ENCODE results near the gene GJC2.
"Not testable (repeated sequence)": the region's sequence is repeated elsewhere in the genome, so short reads cannot be mapped to it uniquely, and the experiment has no call there.

Gene GJC2

DNA sequence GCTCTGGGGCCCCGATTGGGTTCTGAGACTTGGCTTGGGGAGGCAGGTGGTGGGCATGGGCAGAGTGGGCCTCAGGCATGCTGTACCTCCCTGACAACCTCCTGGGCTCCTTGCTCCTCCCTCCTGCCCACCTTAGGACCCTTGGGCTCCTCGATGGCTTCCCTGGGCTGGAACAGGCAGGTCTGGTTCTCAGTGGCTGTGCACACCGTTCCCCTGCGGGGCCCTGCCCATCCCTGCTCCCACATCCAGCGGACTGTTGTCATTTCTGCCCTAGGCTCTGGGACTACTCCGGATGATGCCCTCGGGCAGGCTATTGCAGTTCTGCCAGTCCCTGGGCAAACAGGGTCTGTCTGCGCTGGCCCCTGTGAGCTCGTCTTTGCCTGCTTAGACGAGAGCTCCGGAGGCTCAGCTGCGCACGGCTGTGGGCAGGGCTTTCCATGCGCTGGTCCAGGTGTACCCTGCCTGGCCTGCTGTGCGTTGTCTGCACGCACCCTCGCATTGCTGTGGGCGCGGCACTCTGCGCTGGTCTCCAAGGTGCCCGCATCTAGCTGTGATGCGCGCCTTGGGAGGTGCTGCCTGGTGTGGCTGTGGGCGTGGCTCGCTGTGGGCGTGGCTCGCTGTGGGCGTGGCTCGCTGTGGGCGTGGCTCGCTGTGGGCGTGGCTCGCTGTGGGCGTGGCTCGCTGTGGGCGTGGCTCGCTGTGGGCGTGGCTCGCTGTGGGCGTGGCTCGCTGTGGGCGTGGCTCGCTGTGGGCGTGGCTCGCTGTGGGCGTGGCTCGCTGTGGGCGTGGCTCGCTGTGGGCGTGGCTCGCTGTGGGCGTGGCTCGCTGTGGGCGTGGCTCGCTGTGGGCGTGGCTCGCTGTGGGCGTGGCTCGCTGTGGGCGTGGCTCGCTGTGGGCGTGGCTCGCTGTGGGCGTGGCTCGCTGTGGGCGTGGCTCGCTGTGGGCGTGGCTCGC lies 24.1 kb downstream of the GJC2 start:
- not testable (repeated sequence) for DNase-seq (ENCODE audit: low read depth)

DNA sequence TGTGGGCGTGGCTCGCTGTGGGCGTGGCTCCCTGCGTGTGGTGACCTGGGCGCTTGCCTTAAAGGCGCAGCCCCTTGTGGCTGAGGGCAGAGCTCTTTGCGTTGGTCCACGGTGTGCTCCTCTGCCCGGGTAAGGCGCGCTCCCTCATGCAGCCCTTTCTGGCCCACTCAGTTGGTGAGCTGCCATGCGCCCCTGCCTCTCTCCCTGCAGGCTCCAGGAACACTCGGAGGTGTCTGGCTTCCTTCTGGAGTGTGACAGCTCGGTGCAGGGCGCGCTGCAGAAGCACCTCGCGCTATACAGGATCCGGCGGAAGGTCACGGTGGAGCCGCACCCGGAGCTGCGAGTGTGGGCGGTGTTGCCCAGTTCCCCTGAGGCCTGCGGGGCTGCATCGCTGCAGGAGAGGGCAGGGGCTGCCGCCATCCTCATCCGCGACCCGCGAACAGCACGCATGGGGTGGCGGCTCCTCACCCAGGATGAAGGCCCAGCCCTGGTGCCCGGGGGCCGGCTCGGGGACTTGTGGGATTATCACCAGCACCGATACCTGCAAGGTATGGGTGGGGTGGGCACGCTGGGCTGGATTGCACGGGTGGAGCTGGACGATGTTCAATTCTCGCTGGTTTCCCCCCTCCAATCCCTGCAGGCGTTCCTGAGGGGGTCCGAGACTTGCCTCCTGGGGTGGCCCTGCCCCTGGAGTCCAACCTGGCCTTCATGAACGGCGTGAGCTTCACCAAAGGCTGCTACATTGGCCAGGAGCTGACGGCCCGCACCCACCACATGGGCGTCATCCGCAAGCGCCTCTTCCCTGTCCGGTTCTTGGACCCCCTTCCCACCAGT lies 25.0 kb downstream of the GJC2 start:
- DNase-seq (ENCODE audit: low read depth), result no peak

DNA sequence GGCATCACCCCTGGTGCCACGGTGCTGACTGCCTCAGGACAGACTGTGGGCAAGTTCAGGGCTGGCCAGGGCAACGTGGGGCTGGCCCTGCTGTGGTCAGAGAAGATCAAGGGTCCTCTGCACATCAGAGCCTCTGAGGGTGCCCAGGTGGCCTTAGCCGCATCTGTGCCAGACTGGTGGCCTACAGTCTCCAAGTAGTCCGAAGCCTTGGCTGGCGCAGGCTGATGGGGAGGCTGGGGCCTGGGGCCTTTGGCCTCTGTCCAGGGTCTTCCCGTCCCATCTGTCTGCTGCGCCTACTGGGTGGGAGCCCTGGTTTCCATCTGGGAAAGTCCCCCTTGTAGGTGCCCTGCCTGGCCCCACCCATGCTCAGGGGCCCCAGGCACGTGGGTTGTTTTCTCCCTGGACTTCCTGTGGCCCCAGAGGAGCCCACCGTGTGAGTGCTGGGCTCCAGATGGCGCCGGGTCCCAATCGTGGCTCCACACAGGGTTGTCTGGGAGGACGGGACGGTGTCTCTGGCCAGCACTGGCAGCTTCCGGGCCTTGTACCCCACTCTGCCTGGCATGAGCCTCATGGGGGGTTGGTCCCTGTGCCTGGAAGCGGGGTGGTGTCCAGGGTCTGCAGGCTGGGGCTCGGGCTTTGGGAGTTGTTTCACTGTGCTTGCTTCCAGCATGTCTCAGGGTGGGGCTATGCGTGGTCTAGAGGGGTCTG lies 25.7 kb downstream of the GJC2 start:
- no peak for DNase-seq (ENCODE audit: low read depth)

GRCh38 chr1:228176024-228176395 lies 26.3 kb downstream of the GJC2 start:
- no peak for DNase-seq (ENCODE audit: low read depth)

DNA sequence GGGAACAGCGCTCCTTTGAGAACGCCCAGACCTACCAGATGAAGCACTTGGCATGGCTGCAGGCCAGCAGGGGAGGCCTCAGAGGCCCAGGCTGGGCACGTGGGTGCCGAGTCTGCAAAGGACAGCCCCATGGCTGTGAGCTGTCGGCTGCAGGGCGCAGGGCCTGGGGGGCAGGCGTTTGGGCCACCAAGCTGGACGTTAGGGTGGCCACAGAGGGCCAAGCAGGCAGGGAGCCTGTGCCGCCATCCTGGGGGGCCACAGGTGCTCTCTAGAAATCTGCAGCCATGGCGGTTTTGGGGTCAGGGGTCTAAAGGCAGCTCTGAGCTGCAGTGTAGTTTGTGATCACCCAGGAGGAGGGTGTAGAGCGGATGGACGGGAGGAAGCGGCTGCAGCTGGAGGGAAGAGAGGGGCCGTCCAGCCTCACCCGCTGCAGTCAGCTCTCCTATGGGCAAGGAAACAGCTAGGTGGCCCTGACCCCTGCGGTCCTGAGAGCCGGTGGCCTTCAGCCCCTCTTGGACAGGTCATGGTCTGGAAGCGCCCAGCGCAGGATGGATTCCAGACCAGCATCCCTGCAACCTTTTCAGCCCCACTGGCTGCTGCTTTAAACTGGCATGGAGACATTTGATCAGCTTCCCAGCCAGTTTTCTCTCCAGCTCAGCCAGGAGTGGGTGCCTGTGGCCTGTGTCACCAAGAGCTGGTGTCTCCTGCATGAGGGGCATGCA lies 26.9 kb downstream of the GJC2 start:
- DNase-seq (ENCODE audit: low read depth), result no peak

GRCh38 chr1:228177183-228177475 lies 27.4 kb downstream of the GJC2 start:
- DNase-seq (ENCODE audit: low read depth), result no peak

DNA sequence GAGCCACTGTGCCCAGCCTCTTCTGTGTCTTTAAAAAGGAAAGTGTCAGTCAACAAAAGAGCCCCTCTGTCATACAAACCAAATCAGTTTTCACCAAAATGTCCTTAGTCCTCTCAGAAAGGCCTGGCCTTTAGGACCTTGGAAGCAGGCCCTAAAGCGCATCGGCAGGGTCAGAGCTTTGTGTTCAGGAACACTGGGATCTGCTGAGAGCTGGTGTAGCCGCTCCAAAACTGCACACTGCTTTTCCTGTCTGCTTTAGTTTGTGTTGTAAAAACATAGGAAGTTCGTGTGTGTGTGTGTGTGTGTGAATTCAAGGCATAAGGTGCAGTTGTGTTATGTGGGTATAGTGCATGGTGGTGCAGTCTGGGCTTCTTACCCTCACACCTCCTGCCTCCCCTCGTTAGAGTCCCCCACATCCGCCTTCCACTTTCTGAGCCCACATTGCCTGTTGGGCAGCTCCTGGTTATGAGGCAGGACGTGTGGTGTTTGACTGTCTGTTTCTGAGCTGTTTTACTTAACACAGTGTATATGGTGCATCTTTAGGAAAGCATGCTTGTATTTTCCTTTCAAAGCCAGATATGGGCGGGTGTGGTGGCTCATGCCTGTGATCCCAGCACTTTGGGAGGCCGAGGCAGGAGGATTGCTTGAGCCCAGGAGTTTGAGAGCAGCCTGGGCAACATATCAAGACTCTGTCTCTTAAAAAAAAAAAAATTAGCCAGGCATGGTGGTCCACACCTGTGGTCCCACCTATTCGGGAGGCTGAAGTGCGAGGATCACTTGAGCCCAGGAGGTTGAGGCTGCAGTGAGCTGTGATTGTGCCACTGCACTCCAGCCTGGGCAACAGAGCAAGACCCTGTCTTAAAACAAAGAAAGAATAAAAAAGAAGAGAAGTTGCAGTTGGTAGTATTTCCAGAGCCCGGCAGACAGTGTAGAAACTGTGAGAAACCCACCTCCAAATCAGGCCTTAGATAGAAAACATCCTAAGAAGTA lies 28.3 kb downstream of the GJC2 start:
- no peak for DNase-seq (ENCODE audit: low read depth)

GRCh38 chr1:228178737-228179684 lies 29.3 kb downstream of the GJC2 start:
- no peak for DNase-seq (ENCODE audit: low read depth)

DNA sequence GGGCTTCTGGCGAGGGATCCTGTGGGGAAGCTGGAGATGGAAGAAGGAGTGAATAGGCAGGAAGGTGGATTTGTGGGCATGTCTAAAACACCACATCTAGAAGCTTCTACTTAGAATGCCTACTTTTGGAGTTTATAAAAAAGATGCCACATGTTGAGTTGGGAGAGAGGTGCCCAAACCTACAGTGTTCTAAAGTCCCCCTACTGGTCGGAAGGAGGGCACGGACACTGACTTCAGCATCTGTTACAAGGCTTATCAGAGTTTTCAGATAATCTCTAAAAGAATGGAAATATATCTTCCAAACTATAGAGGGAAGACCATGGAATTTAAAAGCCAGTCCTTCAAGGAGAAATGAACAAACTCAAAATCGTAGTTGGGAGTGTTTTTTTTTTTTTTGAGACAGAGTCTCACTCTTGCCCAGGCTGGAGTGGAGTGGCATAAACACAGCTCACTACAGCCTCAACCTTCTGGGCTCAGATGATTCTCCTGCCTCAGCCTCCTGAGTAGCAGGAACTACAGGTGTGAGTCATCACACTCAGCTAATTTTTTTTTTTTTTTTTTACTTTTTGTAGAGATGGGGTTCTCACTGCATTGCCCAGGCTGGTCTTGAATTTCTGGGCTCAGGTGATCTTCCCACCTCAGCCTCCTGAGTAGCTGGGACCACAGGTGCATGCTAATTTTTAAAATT lies 30.7 kb downstream of the GJC2 start:
- no peak for DNase-seq (ENCODE audit: low read depth)

DNA sequence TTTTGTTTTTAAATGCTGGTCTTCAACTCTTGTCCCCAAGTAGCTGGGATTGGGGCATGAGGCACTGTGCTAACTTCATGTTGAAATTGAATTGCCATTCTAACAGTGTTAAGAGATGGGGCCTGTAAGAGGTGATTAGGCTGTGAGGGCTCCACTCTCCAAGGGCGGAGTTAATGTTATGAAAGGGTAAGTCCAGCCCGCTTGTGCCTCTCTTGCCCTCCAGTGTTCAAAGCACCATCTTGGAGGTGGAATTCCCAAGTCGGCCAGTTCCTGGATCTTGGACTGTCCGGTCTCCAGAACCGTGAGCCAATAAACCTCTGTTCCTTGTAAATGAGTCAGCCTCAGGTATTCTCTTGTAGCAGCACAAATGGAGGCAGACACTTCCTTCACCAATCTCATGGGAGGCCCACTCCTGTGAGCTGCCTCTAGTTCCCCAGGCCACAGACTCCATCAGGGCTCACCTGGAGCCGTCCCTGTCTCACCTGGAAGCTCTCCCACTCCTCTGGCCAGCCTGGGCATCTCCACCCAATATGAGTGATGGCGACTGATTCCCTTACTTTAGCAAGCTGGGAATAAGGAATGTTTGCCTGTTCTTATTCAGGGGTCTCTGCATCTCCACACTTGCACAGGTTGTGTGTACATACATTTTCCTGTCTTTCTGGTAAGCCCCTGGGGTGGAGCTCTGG lies 31.4 kb downstream of the GJC2 start:
- DNase-seq (ENCODE audit: low read depth), result no peak

- DNase-seq (ENCODE audit: low read depth), result no peak
These were observed 31.9 kb downstream of the GJC2 start for GRCh38 chr1:228181645-228182034.

DNA sequence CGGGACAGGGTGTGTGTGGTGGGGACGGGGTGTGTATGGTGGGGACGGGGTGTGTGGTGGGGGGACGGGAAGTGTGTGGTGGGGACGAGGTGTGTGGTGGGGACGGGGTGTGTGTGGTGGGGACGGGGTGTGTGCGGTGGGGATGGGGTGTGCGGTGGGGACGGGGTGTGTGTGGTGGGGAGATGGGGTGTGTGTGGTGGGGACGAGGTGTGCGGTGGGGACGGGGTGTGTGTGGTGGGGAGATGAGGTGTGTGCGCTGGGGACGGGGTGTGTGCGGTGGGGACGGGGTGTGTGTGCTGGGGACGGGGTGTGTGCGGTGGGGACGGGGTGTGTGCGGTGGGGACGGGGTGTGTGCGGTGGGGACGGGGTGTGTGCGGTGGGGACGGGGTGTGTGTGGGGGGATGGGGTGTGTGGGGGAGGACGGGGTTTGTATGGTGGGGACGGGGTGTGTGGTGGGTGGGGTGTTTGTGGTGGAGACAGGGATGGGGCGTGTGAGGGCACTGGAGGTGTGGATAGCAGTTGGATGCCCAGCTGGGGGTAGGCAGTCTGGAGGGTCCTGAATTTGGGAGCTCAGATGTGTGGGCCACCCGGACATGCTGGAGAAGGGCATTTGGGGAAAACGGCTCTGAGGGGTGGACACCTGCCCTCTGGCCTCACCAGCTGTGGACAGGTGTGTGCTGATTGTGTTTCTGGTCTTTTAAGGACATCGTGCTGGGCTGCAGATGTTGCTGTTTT lies 32.7 kb downstream of the GJC2 start:
- no peak for DNase-seq (ENCODE audit: low read depth)

DNA sequence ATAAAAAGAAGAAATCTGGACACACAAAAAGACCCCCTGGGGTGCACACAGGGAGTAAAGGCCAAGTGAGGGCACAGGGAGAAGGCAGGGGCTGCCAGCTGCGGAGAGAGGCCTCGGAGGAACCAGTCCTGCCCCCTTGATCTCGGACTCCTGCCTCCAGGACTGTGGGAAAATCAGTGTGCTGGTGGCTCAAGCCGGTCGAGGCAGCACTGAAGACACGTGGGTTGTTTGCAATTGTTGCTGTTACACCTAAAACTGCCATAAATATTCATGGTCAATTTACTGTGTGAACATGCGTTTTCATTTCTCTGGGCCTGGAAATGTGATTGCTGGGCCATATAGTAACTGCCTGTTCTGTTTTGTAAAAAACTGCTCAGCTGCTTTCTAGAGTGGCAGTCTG lies 34.4 kb downstream of the GJC2 start:
- DNase-seq (ENCODE audit: low read depth), result no peak

DNA sequence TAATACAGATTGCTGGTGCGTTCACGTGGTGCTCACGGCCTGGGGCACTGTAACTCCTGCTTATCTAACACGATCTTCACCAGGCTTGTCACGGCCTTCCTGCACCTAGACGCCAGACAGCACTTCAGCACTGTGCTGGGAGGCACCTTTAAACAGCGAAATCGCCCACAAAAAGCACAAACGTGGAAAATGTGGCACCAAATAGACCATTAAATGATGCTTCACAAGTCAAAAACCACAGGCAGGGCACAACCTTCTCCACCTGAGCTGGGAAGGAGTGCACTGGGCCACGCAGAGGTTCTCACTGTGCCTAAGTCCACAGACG lies 35.9 kb downstream of the GJC2 start:
- no peak for DNase-seq (ENCODE audit: low read depth)

- DNase-seq (ENCODE audit: low read depth), result not testable (repeated sequence)
These were observed 38.5 kb downstream of the GJC2 start for GRCh38 chr1:228188249-228188648.

- DNase-seq (ENCODE audit: low read depth), result no peak
These were observed 40.5 kb downstream of the GJC2 start for GRCh38 chr1:228190182-228190581.

DNA sequence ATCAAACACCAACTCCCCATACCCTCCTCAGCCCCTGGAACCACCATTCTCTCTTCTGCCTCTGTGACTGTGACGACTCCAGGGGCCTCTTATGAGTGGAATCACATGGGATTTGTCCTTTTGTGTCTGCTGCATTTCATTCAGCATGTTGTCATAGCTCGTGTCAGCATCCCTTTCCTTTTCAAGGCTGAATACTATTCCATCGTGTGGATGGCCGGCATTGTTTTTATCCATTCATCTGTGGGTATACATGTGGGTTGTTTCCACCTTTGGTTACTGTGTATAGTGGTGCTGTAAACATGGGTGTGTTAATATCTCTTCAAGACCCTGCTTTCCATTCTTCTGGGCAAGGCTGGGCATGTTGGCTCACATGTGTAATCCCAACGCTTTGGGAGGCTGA lies 41.0 kb downstream of the GJC2 start:
- no peak for DNase-seq (ENCODE audit: low read depth)

DNA sequence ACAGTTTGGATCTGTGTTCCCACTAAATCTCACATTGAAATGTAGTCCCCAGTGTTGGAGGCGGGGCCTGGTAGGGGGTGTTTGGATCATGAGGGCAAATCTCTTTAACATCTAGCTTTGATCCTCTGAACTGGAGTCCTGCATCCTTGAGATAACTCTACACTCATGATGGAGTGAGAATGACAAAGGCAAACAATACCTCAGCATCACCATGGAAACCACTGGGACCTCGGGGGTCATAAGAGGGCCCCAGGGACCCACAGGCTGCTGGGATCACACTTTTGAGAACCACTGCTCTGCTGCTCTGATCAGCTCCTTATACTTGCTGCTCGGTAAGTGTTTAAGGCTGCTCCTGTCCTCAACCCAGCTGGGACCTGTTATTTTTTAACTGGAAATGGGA lies 44.7 kb downstream of the GJC2 start:
- no peak for DNase-seq (ENCODE audit: low read depth)

Measured in fibroblast of the conjunctiva (primary cell).